ENCODE results near the gene KATNB1. TPM values are rescaled to one million over a fixed set of nuclear protein-coding genes. Genes with fewer than 3 reads are reported as not detected.

Gene KATNB1
- total RNA-seq, 4 donors from 2014 or later = 30.6 to 54.9 (median 41.1) TPM

DNA sequence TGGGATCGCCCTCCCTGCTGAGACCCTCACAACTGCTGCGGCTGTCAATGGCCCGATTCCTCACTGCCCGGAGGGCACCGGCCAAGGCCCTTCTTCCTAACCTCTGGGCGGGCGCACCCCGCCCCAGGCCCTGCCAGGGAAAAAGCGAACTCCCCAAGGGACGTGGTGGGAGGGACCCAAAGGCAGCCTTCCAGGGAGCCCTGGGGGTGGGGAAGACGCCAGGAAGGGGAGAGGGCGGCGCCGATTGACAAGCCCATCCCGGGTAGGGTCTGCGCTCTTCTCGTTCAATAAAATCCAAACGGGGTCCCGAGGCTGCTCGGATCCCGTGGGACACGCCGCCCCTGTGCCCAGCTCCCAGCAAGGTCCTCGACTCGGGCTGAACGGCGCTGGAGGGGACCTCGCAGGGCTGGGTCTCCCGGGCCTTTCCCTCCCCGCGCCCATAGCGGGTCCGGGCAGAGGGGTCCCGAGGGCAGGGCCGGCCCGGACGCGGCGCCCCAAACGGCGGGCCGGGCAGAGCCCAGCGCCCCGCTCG, 66.3 kb downstream of the KATNB1 start:
- intact Hi-C loops (cut with DNase I; ENCODE audit: low total_unique reads) = no loop called here

DNA sequence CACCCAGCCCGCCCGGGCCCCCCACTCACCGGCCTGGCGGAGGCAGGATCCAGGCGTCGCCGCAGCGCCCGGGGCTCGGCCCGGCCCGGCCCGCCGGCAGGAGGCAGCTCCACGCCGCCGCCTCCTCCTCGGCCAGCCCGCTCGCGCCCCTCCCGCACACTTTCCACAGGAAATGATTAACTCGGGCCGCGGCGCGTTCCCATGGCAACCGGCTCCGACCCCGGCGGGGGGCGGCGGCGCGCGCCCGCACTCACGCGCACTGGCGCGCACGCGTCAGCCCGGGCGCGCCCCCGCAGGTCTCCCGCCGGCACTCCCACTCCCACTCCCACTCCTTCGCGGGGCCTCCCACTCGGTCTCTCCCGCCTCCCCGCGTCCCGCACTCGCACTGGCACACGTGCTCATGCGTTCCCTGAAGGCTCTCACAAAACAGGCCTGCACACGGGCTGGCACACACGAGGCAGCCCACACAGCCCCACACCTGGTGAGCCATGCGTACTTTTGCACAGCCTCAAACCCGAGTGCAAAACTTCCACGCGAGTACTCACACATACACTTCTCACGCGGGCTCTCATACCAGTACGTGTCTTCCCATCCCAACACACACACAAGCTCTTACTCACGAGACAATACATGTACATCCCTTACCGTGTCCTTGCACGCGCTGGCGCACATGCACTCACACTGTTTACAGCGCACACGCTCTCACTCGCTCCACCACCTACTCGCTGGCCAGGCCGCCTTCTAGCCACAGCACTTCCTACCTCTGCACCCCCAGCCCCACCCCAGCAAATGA, 67.0 kb downstream of the KATNB1 start, which contains the start of gene KIFC3:
TSS of gene KIFC3 (minus strand) at position 151 of the 793 bp plus-strand sequence. CDS start 4,248 bp downstream, outside the sequence.
- 9% methylated on average over 46 to 58 of the region's 78 CpGs for WGBS, 2 donors
- intact Hi-C loops (cut with DNase I; ENCODE audit: low total_unique reads) = no loop called here
- peak within 1 kb of the TSS; percentile 7 for H3K4me3 ChIP-seq (ENCODE audit: low read depth, poor library complexity, severe bottlenecking)
- TF ChIP-seq POLR2A (IDR thresholded peaks at IDR 0.05) = no peak
- TF ChIP-seq, protein P1, sequence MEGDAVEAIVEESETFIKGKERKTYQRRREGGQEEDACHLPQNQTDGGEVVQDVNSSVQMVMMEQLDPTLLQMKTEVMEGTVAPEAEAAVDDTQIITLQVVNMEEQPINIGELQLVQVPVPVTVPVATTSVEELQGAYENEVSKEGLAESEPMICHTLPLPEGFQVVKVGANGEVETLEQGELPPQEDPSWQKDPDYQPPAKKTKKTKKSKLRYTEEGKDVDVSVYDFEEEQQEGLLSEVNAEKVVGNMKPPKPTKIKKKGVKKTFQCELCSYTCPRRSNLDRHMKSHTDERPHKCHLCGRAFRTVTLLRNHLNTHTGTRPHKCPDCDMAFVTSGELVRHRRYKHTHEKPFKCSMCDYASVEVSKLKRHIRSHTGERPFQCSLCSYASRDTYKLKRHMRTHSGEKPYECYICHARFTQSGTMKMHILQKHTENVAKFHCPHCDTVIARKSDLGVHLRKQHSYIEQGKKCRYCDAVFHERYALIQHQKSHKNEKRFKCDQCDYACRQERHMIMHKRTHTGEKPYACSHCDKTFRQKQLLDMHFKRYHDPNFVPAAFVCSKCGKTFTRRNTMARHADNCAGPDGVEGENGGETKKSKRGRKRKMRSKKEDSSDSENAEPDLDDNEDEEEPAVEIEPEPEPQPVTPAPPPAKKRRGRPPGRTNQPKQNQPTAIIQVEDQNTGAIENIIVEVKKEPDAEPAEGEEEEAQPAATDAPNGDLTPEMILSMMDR (IDR thresholded peaks at IDR 0.05) = peak in 1 of 3 donors; percentile 48
- DNase-seq (ENCODE audit: low spot score in 2 of 2) = peak in 1 of 2 donors; percentile 96

More for the DNA sequence above, 66.3 kb downstream of the KATNB1 start:
- H3K4me3 ChIP-seq (ENCODE audit: low read depth, poor library complexity, severe bottlenecking) = peak overlapping the region; percentile 7
- TF ChIP-seq, protein P1 (IDR thresholded peaks at IDR 0.05) = no peak
- no peak for TF ChIP-seq POLR2A (IDR thresholded peaks at IDR 0.05)
- 2% methylated on average over 12 to 26 of the region's 45 CpGs for WGBS, 2 donors
- DNase-seq (ENCODE audit: low spot score in 2 of 2) = no peak

DNA sequence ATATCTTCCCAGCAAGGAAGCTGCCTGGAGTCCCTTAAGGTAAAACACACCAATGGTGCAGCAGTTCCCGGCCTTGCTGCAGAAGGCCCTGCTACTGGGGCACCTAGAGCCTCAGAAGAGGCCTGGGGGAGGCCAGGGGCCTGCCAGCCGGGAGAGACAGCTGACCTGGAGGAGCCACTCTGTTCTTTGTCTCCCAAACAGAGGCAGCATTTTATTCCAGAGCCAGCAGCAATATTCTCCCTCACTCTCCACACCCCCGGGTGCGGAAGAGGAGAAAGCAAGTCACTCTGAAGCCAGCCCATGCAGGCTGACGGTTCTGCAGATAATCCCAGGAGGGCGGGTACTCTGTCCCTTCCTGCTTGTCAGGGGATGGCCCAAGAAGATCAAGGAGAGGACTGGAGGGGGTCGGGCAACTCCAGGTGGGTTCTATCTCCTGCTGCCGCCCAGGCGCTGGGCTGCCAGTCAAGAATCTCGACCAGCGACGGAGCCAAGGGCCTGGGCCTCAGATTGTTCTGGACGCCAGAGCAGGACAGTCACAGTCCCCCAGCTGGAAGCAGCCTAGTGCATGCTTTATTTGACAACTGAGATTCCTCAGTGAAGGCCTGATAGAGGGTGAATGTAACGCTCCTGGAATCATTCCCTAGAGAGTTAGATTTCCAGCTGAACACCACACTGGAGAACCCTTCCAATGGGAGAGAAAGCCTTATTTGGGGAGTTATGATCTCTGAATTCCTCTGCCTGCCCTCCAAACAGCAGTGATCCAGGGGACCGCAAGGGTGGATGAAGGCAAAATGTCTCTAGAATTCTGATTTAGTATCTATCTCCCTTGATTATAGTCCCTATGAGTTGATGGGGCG, 67.8 kb downstream of the KATNB1 start:
- intact Hi-C loops (cut with DNase I; ENCODE audit: low total_unique reads) = no loop called here
- TF ChIP-seq POLR2A (IDR thresholded peaks at IDR 0.05) = no peak
- TF ChIP-seq, protein P1 (IDR thresholded peaks at IDR 0.05) = no peak
- WGBS, 2 donors = 55 to 56% methylated on average over 16 of the region's 16 CpGs

DNA sequence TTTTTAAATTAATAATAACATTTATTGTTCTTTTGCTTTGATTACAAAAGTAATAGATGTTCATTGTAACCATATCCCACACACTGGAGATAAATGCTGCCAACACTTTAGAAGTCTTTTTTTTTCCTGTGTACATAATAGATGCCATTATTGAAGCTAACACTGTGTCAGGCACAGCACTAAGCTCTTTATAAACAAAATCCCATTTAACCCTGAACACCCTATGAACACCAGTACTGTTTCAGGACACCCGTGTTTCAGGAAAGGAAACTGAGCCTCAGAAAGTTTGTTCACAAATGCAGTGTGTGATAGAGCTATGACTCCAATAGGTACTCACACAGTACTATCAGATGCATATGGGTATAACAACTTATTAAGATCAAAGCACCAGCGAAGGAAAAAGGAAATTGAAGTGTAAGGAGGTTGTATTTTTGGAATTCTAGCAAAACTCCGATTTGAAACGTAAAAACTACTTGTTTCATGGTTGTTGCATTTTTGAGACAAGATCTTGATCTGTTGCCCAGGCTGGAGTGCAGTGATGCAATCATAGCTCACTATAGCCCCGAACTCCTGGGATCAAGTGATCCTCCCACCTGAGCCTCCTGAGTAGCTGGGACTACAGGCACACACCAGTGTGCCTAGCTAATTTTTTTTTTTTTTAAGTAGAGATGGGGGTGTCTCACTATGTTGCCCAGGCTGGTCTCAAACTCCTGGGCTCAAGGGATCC, 68.7 kb downstream of the KATNB1 start:
- 59 to 63% methylated on average over 5 of the region's 5 CpGs for WGBS, 2 donors
- intact Hi-C loops (cut with DNase I; ENCODE audit: low total_unique reads) = no loop called here
- DNase-seq (ENCODE audit: low spot score in 2 of 2) = no peak
- no peak overlapping the region for H3K4me3 ChIP-seq (ENCODE audit: low read depth, poor library complexity, severe bottlenecking)
- TF ChIP-seq POLR2A (IDR thresholded peaks at IDR 0.05) = no peak
- TF ChIP-seq, protein P1 (IDR thresholded peaks at IDR 0.05) = no peak

More for the DNA sequence above, 67.8 kb downstream of the KATNB1 start:
- H3K4me3 ChIP-seq (ENCODE audit: low read depth, poor library complexity, severe bottlenecking) = no peak overlapping the region
- DNase-seq (ENCODE audit: low spot score in 2 of 2) = no peak

DNA sequence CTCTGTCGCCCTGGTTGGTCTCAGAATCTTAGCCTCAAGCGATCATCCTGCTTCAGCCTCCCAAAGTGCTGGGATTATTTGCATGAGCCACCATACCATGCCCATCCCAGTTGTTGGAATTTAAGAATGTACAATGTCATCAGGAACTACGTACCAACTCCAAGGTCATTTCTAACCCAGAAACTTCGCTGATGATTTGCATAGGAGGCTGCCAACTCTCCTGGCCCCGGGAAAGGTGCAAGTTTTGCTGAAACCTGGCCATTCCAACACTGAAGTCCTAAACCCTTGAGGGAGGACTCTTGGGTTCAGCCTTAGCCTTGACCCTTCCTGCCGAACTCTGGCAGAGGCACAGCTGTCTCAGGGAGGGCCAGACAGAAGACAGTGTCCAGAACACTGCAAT, 69.6 kb downstream of the KATNB1 start:
- DNase-seq (ENCODE audit: low spot score in 2 of 2) = no peak
- H3K4me3 ChIP-seq (ENCODE audit: low read depth, poor library complexity, severe bottlenecking) = no peak overlapping the region
- no peak for TF ChIP-seq POLR2A (IDR thresholded peaks at IDR 0.05)
- TF ChIP-seq, protein P1 (IDR thresholded peaks at IDR 0.05) = no peak
- intact Hi-C loops (cut with DNase I; ENCODE audit: low total_unique reads) = no loop called here
- 81 to 92% methylated on average over 6 of the region's 6 CpGs for WGBS, 2 donors

Measured in lower leg skin (tissue), 4 donors.